ENCODE results near the gene CSNK1D.

Gene CSNK1D

DNA sequence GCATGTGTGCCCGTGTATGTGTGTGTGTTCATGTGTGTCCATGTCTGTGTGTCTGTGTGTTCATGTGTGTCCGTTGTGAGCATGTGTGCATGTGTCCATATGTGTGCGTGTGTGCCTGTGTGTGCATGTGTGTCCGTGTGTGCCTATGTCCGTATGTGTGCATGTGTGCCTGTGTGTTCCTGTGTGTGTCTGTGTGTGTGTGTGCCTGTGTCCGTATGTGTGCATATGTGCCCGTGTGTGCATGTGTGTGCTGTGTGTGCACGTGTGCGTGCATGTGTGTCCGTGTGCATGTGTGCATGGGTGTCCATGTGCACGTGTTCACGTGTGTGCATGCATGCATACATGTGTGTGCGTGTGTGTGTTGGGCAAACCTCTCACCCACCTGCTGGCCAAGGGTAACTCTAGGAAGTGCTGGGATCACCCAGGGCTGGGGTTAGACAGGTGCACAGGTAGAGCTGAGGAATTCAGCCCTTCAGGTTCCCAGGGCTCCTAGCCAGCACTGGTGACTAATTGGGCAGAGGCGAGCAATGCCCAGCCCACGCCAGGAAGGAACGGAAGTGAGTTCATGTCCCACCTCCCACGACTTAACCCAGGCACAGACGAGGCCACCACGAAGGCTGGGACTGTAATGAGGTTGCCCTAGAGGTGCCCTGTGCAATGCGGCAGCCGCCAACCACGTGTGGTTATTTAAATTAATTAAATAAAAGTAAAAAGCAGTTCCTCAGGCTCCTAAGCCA, 8.2 kb upstream of the CSNK1D start:
- Histone ChIP-seq H3K27ac (no peak overlapping the region), H3K4me3 (no peak overlapping the region)
- TF ChIP-seq, protein P1, sequence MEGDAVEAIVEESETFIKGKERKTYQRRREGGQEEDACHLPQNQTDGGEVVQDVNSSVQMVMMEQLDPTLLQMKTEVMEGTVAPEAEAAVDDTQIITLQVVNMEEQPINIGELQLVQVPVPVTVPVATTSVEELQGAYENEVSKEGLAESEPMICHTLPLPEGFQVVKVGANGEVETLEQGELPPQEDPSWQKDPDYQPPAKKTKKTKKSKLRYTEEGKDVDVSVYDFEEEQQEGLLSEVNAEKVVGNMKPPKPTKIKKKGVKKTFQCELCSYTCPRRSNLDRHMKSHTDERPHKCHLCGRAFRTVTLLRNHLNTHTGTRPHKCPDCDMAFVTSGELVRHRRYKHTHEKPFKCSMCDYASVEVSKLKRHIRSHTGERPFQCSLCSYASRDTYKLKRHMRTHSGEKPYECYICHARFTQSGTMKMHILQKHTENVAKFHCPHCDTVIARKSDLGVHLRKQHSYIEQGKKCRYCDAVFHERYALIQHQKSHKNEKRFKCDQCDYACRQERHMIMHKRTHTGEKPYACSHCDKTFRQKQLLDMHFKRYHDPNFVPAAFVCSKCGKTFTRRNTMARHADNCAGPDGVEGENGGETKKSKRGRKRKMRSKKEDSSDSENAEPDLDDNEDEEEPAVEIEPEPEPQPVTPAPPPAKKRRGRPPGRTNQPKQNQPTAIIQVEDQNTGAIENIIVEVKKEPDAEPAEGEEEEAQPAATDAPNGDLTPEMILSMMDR (IDR thresholded peaks at IDR 0.05), result no peak
- no peak for DNase-seq (ENCODE audit: low spot score)

DNA sequence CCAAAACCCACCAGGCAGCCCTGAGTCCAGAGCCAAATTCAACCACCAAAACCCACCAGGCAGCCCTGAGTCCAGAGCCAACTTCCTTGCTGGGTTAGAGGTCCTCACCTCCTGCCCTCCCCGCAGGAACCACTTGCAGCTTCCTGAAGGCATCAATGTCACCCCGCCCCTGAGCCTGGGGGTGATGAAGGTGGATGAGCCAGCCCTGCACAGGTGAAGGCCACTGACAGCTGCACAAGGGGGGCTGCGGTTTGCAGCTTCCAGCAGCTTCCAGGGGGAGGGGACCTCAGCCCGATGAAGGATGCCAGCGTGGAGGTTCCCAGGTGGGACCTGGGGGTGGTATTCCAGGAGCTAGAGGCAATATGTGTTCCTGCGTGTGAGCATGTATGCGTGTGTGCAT, 7.6 kb upstream of the CSNK1D start:
- Histone ChIP-seq H3K27ac (no peak overlapping the region), H3K4me3 (no peak overlapping the region)
- TF ChIP-seq, protein P1 (IDR thresholded peaks at IDR 0.05), result no peak
- DNase-seq (ENCODE audit: low spot score), result no peak

DNA sequence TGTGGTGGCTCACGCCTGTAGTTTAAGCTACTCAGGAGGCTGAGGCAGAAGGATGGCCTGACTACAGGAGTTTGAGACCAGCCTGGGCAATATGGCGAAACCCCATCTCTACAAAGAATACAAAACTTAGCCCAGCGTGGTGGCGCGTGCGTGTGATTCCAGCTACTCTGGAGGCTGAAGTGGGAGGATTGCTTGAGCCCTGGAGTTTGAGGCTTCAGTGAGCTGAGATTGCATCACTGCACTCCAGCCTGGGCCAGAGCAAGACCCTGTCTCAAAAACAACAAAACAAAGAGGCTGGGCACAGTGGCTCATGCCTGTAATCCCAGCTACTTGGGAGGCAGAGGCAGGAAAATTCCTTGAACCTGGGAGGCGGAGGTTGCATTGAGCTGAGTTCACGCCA, 7.0 kb upstream of the CSNK1D start:
- H3K27ac ChIP-seq, result no peak overlapping the region
- DNase-seq (ENCODE audit: low spot score), result no peak
- H3K4me3 ChIP-seq, result no peak overlapping the region
- TF ChIP-seq, protein P1 (IDR thresholded peaks at IDR 0.05), result no peak

DNA sequence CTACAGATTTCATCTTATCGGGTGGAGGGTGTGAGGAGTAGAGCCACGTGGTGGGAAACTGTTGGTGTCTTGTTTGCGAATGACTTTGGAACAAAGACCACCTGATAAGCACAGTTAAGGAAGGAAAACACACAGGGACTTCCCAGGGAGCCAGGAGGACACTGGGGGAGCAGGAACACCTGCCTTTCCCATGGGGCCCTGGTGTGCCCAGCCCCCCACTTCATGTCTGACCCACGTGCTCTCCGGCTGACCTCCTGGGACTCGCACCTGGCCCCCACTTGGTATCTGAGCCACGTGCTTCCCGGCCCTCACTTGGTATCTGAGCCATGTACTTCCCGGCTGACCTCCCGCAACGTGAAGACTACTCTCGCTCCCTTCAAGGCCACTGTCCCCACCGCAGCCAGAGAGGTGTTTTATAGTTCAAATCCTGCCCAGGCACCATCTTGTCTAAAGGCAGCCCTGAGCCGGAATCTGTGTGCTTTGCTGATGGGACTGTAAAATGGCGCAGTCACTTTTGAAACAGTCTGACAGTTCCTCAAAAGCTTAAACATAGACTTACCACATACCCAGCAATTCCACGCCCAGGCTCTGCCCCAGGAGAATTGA, 5.4 kb upstream of the CSNK1D start:
- TF ChIP-seq, protein P1 (IDR thresholded peaks at IDR 0.05), result no peak
- DNase-seq (ENCODE audit: low spot score), result no peak
- Histone ChIP-seq H3K27ac (no peak overlapping the region), H3K4me3 (no peak overlapping the region)

DNA sequence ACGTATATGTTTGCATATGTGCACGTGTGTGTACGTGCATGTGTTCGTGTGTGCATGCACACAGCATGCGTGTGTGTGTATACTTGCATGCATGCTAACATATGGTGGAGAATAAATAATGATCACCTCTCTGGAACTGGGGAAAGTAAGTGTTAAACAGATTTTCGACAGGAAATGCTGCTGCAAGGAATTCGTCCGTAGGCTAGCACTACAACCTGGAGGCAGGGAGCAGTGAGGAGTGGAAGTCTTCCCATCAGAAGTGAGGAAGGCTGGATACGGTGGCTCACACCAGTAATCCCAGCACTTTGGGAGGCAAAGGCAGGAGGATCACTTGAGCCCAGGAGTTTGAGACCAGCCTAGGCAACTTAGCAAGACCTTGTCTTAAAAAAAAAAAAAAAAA, 4.8 kb upstream of the CSNK1D start:
- no peak for DNase-seq (ENCODE audit: low spot score)
- Histone ChIP-seq H3K27ac (no peak overlapping the region), H3K4me3 (no peak overlapping the region)
- TF ChIP-seq, protein P1 (IDR thresholded peaks at IDR 0.05), result no peak

DNA sequence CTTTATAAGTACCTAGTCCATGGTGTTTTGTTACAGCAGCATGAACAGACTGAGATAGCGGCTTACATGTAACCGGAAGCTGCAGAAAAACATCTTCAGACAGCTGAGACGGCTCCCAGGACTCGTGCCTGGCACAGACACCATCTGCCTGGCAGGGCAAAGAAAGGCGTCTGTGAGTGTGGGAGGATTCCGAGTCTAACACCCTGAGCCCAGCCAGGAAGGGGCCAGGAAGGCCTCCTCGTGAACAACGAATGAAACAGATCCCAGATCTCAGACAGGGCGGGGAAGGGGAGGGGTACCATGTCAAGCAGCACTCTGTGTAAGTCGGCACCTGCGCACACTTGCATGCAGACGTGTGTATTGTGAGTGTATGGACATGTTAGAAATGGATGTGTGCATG, 4.4 kb upstream of the CSNK1D start:
- TF ChIP-seq, protein P1 (IDR thresholded peaks at IDR 0.05), result no peak
- no peak overlapping the region for H3K4me3 ChIP-seq
- no peak overlapping the region for H3K27ac ChIP-seq
- DNase-seq (ENCODE audit: low spot score), result no peak

DNA sequence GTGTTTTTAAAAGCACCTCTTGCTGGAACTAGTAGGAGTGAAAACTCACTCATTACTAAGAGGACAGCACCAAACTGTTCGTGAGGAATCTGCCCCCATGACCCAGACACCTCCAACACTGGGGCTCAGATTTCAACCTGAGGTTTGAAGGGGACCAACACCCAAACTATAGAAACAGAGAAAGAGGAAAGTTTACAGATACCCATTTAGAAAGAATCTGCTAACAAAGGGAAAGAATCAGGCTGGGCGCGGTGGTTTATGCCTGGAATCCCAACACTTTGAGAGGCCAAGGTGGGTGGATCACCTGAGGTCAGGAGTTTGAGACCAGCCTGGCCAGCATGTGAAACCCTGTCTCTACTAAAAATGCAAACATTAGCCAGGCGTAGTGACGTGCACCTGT, 3.4 kb upstream of the CSNK1D start:
- no peak overlapping the region for H3K27ac ChIP-seq
- TF ChIP-seq, protein P1 (IDR thresholded peaks at IDR 0.05), result no peak
- DNase-seq (ENCODE audit: low spot score), result no peak

More for the DNA sequence above, 3.4 kb upstream of the CSNK1D start:
- no peak overlapping the region for H3K4me3 ChIP-seq

Data from coronary artery (tissue), 2 donors.